ENCODE measurements around the gene BABAM1. TPM values are rescaled to one million over a fixed set of nuclear protein-coding genes. Genes with fewer than 3 reads are reported as not detected.

The BABAM1 gene
- total RNA-seq, 4 donors from 2014 or later, result 86.3 to 120 (median 99.4) TPM

- Histone ChIP-seq H3K27ac (no peak overlapping the region), H3K27me3 (no peaks in the 10 kb centered on the region), H3K9me3 (no peaks in the 10 kb centered on the region), H3K4me3 (no peak overlapping the region), H3K36me3 (peaks cover 0 to 27% of the 10 kb centered on the region in 2 donors), H3K4me1 (peaks cover 17 to 21% of the 10 kb centered on the region in 2 donors)
- DNase-seq (no peak), ATAC-seq (no peak)
- intact Hi-C loops (cut with DNase I; ENCODE audit: low total_unique reads), result no loop called here
- in situ Hi-C loops (cut with MboI; ENCODE audit: low sequenced_read_pairs in 4 of 4), result no loop called here
- TF ChIP-seq POLR2A (IDR thresholded peaks at IDR 0.05), result no peak
- TF ChIP-seq, protein P1, sequence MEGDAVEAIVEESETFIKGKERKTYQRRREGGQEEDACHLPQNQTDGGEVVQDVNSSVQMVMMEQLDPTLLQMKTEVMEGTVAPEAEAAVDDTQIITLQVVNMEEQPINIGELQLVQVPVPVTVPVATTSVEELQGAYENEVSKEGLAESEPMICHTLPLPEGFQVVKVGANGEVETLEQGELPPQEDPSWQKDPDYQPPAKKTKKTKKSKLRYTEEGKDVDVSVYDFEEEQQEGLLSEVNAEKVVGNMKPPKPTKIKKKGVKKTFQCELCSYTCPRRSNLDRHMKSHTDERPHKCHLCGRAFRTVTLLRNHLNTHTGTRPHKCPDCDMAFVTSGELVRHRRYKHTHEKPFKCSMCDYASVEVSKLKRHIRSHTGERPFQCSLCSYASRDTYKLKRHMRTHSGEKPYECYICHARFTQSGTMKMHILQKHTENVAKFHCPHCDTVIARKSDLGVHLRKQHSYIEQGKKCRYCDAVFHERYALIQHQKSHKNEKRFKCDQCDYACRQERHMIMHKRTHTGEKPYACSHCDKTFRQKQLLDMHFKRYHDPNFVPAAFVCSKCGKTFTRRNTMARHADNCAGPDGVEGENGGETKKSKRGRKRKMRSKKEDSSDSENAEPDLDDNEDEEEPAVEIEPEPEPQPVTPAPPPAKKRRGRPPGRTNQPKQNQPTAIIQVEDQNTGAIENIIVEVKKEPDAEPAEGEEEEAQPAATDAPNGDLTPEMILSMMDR (IDR thresholded peaks at IDR 0.05 in 4 of 5, conservative IDR thresholded peaks at IDR 0.05 in 1 of 5), result no peak
Observed at GRCh38 chr19:17311455-17312188, 44.4 kb downstream of the BABAM1 start.

GRCh38 chr19:17312189-17313113 lies 45.2 kb downstream of the BABAM1 start:
- intact Hi-C loops (cut with DNase I; ENCODE audit: low total_unique reads) (no loop called here), in situ Hi-C loops (cut with MboI; ENCODE audit: low sequenced_read_pairs in 4 of 4) (no loop called here)
- Histone ChIP-seq H3K4me3 (no peak overlapping the region), H3K36me3 (peaks cover 0 to 33% of the 10 kb centered on the region in 2 donors), H3K9me3 (no peaks in the 10 kb centered on the region), H3K27me3 (no peaks in the 10 kb centered on the region), H3K27ac (no peak overlapping the region), H3K4me1 (peaks cover 11 to 13% of the 10 kb centered on the region in 2 donors)
- no peak for TF ChIP-seq POLR2A (IDR thresholded peaks at IDR 0.05)
- TF ChIP-seq, protein P1 (IDR thresholded peaks at IDR 0.05 in 4 of 5, conservative IDR thresholded peaks at IDR 0.05 in 1 of 5), result no peak
- ATAC-seq (no peak), DNase-seq (no peak)

DNA sequence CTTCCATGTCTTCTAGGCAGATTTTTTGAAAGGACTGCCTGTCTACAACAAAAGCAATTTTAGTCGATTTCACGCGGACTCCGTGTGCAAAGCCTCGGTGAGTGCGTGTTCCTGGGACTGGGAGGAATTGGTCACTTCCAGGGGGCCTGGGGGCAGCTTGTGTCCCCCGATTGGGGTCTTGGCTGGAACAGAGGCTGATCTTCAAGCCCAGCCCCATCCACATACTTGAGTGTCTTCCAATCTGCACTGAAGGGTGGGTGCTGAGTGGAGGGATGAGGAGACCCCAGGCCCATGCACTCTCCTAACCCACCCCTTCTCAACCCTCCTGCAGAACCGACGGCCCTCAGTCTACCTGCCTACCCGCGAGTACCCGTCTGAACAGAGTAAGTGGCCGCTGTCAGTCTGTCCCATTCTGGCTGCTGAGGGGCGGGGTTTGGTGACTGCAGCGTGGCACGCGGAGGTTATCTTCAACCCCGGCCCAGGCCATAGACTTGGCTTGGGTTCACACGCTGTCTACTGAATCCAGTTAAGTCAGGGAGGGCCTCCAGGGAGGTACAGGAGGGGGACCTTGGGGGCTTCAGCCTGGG lies 46.9 kb downstream of the BABAM1 start:
- intact Hi-C loops (cut with DNase I; ENCODE audit: low total_unique reads), result no loop called here
- TF ChIP-seq POLR2A (IDR thresholded peaks at IDR 0.05), result no peak
- TF ChIP-seq, protein P1 (IDR thresholded peaks at IDR 0.05 in 4 of 5, conservative IDR thresholded peaks at IDR 0.05 in 1 of 5), result no peak
- H3K4me1 ChIP-seq, result peaks cover 11 to 12% of the 10 kb centered on the region in 2 donors
- ATAC-seq (no peak), DNase-seq (no peak)
- no peak overlapping the region for H3K4me3 ChIP-seq
- in situ Hi-C loops (cut with MboI; ENCODE audit: low sequenced_read_pairs in 4 of 4), result no loop called here
- H3K9me3 ChIP-seq, result no peaks in the 10 kb centered on the region
- H3K36me3 ChIP-seq, result peaks cover 0 to 36% of the 10 kb centered on the region in 2 donors
- no peak overlapping the region for H3K27ac ChIP-seq
- no peaks in the 10 kb centered on the region for H3K27me3 ChIP-seq

GRCh38 chr19:17318966-17319365 lies 51.7 kb downstream of the BABAM1 start:
- Histone ChIP-seq H3K27me3 (no peaks in the 10 kb centered on the region), H3K4me3 (no peak overlapping the region), H3K4me1 (no peaks in the 10 kb centered on the region), H3K36me3 (peaks cover 0 to 58% of the 10 kb centered on the region in 2 donors), H3K27ac (no peak overlapping the region), H3K9me3 (no peaks in the 10 kb centered on the region)
- ATAC-seq (no peak), DNase-seq (no peak)
- intact Hi-C loops (cut with DNase I; ENCODE audit: low total_unique reads), result no loop called here
- in situ Hi-C loops (cut with MboI; ENCODE audit: low sequenced_read_pairs in 4 of 4), result no loop called here
- TF ChIP-seq, protein P1 (IDR thresholded peaks at IDR 0.05 in 4 of 5, conservative IDR thresholded peaks at IDR 0.05 in 1 of 5), result no peak
- no peak for TF ChIP-seq POLR2A (IDR thresholded peaks at IDR 0.05)

All from gastrocnemius medialis (tissue), 4 donors.